ENCODE measurements around the gene ASF1A.

DNA sequence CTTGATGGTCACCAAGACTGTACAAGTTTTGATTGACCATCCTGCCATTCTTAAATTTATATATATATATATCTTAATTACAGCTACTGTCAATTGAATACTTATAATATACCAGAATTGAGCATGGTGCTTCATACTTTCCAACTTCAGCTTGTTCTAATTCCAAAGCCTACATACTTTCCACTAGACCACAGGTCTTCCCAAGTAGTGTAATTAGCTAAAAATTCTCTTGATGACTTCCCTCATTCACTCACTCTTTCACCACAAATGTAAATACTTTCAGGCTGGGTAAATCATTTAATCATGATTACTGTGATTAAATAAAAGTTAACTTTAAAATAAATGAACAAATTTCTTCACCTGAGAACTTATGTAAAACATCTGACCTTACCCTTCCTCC is 3.4 kb downstream of the ASF1A start:
- no peak for TF ChIP-seq EZH2phosphoT487 (IDR thresholded peaks at IDR 0.05; ENCODE audit: low read depth, severe bottlenecking, unreplicated experiment)
- TF ChIP-seq, protein P1, sequence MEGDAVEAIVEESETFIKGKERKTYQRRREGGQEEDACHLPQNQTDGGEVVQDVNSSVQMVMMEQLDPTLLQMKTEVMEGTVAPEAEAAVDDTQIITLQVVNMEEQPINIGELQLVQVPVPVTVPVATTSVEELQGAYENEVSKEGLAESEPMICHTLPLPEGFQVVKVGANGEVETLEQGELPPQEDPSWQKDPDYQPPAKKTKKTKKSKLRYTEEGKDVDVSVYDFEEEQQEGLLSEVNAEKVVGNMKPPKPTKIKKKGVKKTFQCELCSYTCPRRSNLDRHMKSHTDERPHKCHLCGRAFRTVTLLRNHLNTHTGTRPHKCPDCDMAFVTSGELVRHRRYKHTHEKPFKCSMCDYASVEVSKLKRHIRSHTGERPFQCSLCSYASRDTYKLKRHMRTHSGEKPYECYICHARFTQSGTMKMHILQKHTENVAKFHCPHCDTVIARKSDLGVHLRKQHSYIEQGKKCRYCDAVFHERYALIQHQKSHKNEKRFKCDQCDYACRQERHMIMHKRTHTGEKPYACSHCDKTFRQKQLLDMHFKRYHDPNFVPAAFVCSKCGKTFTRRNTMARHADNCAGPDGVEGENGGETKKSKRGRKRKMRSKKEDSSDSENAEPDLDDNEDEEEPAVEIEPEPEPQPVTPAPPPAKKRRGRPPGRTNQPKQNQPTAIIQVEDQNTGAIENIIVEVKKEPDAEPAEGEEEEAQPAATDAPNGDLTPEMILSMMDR (IDR thresholded peaks at IDR 0.05; ENCODE audit: poor library complexity): no peak

Measured in hepatocyte (in vitro differentiated cells).